LNCaP clone FGC (cell line): ENCODE results near the gene YIPF5.

Source experiments
- DNase-seq: peaks from one replicate; pipeline ENCODE4 v3.0.0-alpha.2; 2011; ENCODE audit warnings: low read depth
- H3K4me3 ChIP-seq: 2 replicates; pipeline ENCODE4 v1.5.1; 2011; ENCODE audit warnings: mild to moderate bottlenecking, low read depth, low read length, control low read depth
- TF ChIP-seq, protein P1 (sequence below): IDR thresholded peaks from 2 replicates; pipeline ENCODE4 v1.5.1; 2012; ENCODE audit warnings: mild to moderate bottlenecking; ENCODE audit not compliant: control insufficient read depth, insufficient read depth; ENCODE audit errors: extremely low read depth

Gene YIPF5

GRCh38 chr5:144120661-144121180 is 49.7 kb downstream of the YIPF5 start:
- TF ChIP-seq, protein P1, sequence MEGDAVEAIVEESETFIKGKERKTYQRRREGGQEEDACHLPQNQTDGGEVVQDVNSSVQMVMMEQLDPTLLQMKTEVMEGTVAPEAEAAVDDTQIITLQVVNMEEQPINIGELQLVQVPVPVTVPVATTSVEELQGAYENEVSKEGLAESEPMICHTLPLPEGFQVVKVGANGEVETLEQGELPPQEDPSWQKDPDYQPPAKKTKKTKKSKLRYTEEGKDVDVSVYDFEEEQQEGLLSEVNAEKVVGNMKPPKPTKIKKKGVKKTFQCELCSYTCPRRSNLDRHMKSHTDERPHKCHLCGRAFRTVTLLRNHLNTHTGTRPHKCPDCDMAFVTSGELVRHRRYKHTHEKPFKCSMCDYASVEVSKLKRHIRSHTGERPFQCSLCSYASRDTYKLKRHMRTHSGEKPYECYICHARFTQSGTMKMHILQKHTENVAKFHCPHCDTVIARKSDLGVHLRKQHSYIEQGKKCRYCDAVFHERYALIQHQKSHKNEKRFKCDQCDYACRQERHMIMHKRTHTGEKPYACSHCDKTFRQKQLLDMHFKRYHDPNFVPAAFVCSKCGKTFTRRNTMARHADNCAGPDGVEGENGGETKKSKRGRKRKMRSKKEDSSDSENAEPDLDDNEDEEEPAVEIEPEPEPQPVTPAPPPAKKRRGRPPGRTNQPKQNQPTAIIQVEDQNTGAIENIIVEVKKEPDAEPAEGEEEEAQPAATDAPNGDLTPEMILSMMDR: no peak
- no peak overlapping the region for H3K4me3 ChIP-seq
- no peak for DNase-seq

DNA sequence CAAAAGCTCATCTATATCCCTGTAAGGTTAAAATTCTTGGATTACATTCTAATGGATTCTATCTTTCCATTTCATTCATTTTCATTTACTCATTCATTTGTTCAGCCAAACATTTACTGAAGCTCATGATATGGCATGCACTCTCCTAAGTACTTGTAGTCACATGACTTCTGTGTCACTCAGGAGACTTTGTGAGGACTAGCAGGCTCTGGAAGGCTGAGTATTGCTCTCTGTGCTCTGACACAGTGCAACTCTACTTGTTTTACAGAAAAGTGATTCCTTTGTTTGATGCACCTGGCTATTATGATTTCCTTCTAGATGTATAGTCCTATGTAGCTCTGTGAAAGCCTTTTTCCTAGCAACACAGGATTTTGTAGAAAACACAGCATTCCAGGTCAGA is 53.0 kb downstream of the YIPF5 start:
- no peak overlapping the region for H3K4me3 ChIP-seq
- DNase-seq: no peak
- TF ChIP-seq, protein P1: no peak

DNA sequence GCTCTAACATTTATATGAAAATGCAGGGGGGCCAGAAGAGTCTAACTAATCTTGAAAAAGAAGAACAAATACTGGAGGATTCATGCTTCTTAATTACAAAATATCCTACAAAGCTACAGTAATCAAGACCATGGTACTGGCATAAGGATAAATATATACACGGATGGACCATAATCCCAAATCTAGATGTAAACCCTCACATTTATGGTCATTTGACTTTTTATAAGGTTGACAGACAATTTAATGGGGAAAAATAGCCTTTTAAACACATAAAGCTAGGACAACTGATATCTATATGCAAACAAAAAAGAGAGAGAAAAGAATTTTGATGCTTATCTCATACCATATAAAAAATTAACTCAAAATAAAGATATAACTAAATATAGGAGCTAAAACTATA is 55.9 kb downstream of the YIPF5 start:
- TF ChIP-seq, protein P1: no peak
- no peak overlapping the region for H3K4me3 ChIP-seq
- peak; percentile 92 for DNase-seq
